Left lung (tissue), 10 donors: Measurements from ENCODE around the gene PLA2G4B. TPM values are rescaled to one million over a fixed set of nuclear protein-coding genes. Genes with fewer than 3 reads are reported as not detected.
A peak's percentile ranks its signal among the peaks of the same experiment; 100 is the strongest.

Experiments
- ATAC-seq: fragments of 200-7000 bp; cut with Tn5 transposase; one replicate; pipeline ENCODE4 v1.9.1; 2020; ENCODE audit warnings: moderate library complexity
- DNase-seq, 4 donors: peaks; one replicate each; pipeline ENCODE4 v3.0.0-alpha.2; 2013 to 2020
- H3K27ac ChIP-seq, 2 donors: fragments of 200-600 bp; sonication (generic) in 1 of 2; one replicate each; pipeline versions ENCODE4 v1.5.0 to v1.8.0; 2020 to 2021
- H3K27me3 ChIP-seq, 2 donors: fragments of 200-600 bp; sonication (generic) in 1 of 2; one replicate each; pipeline versions ENCODE4 v1.5.0 to v1.8.0; 2020 to 2021
- H3K36me3 ChIP-seq, 2 donors: fragments of 200-600 bp; sonication (generic) in 1 of 2; one replicate each; pipeline versions ENCODE4 v1.5.0 to v1.8.0; 2020 to 2021
- H3K4me1 ChIP-seq, 2 donors: fragments of 200-600 bp; one replicate each; pipeline ENCODE4 v1.8.0; 2021
- H3K4me3 ChIP-seq, 2 donors: fragments of 200-600 bp; sonication (generic) in 1 of 2; one replicate each; pipeline versions ENCODE4 v1.5.0 to v1.8.0; 2020 to 2021; ENCODE audit warnings: mild to moderate bottlenecking in 1 of 2
- H3K9me3 ChIP-seq, 2 donors: fragments of 200-600 bp; sonication (generic) in 1 of 2; one replicate each; pipeline versions ENCODE4 v1.5.0 to v1.8.0; 2020 to 2021
- CTCF ChIP-seq, 2 donors: fragments of 200-600 bp; sonication (generic) in 1 of 2; IDR thresholded peaks; one replicate each; pipeline versions ENCODE4 v1.5.0 to v1.8.0; 2021; ENCODE audit warnings: antibody characterized with exemption in 2 of 2
- intact Hi-C, 2 donors: fragments of 100-400 bp; cut with DNase I; formaldehyde crosslinking; loops; one replicate each; pipeline versions ENCODE4 v1.11.2 to v1.14.2; 2022
- polyA plus RNA-seq, 6 donors: library from polyadenylated mRNA; unstranded; fragments of 120-200 nt; gene quantifications; one replicate each; pipeline ENCODE4 v1.2.1, GENCODE V29; 2013; ENCODE audit not compliant: insufficient read length in 6 of 6
- total RNA-seq, 2 donors: library from RNA; stranded (reverse); fragmentation: NEBNext Ultra II Directional; extraction: Animal tissue kit (Norgen Biotek cat#: 25700); gene quantifications; one replicate each; pipeline ENCODE4 v1.2.1, GENCODE V29; 2021
- donor health status: DM: no; HTN: yes; CAD: no.
- donor health status: DM: no; HTN: no; CAD: no.

PLA2G4B gene
- total and polyA plus RNA-seq, 8 donors = 9.2 to 23.1 (median 11.3) TPM

GRCh38 chr15:41813426-41813825 lies 25.2 kb upstream of the PLA2G4B start:
- H3K36me3 ChIP-seq = peaks cover 0 to 70% of the 10 kb centered on the region in 2 donors
- H3K9me3 ChIP-seq = no peaks in the 10 kb centered on the region
- ATAC-seq (no peak), DNase-seq (no peak)
- H3K27me3 ChIP-seq = no peaks in the 10 kb centered on the region
- TF ChIP-seq CTCF (IDR thresholded peaks at IDR 0.05) = no peak
- intact Hi-C loops = loop anchor here in 1 of 2 donors (5.0 kb wide), 1 partner anchor 41 kb away; the partner anchor contains the start of gene MAPKBP1
- no peak overlapping the region for H3K4me3 ChIP-seq
- H3K4me1 ChIP-seq = peaks cover 0 to 19% of the 10 kb centered on the region in 2 donors
- no peak overlapping the region for H3K27ac ChIP-seq

- H3K27me3 ChIP-seq = no peaks in the 10 kb centered on the region
- no peaks in the 10 kb centered on the region for H3K9me3 ChIP-seq
- no peak overlapping the region for H3K4me3 ChIP-seq
- H3K36me3 ChIP-seq = peaks cover 0 to 81% of the 10 kb centered on the region in 2 donors
- no peak for TF ChIP-seq CTCF (IDR thresholded peaks at IDR 0.05)
- H3K4me1 ChIP-seq = peaks cover 0 to 13% of the 10 kb centered on the region in 2 donors
- H3K27ac ChIP-seq = no peak overlapping the region
- DNase-seq = no peak
- intact Hi-C loops = loop anchor here in 1 of 2 donors (5.0 kb wide), 1 partner anchor 42 kb away; the partner anchor contains the start of gene MAPKBP1
- no peak for ATAC-seq
These were observed 24.1 kb upstream of the PLA2G4B start for GRCh38 chr15:41814534-41814933.

- no peak overlapping the region for H3K27ac ChIP-seq
- peaks cover 0 to 97% of the 10 kb centered on the region in 2 donors for H3K36me3 ChIP-seq
- TF ChIP-seq CTCF (IDR thresholded peaks at IDR 0.05) = no peak
- H3K4me3 ChIP-seq = no peak overlapping the region
- no peak for ATAC-seq
- no peaks in the 10 kb centered on the region for H3K9me3 ChIP-seq
- peaks cover 0 to under 1% of the 10 kb centered on the region in 2 donors for H3K4me1 ChIP-seq
- DNase-seq = no peak
- intact Hi-C loops = no loop called here
- H3K27me3 ChIP-seq = no peaks in the 10 kb centered on the region
These were observed 21.9 kb upstream of the PLA2G4B start for GRCh38 chr15:41816788-41817187.

DNA sequence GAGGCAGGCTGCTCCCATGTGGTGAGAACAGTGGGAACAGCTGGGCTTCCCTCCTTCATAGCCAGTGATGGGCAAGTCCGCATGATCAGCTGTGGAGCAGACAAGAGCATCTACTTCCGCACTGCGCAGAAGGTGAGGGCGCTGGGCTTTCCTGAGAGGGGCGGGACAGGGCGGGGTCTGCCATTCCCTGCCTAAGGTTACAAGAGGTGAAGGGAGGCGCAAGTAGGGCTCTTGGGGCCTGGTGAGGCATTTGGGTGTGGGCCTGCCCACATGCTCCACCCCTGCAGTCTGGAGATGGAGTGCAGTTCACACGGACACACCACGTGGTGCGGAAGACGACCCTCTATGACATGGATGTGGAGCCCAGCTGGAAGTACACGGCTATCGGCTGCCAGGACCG lies 21.3 kb upstream of the PLA2G4B start:
- intact Hi-C loops = no loop called here
- no peak overlapping the region for H3K27ac ChIP-seq
- DNase-seq = peak in 1 of 4 donors; percentile 21
- H3K36me3 ChIP-seq = peaks cover 0 to 97% of the 10 kb centered on the region in 2 donors
- H3K27me3 ChIP-seq = no peaks in the 10 kb centered on the region
- ATAC-seq = no peak
- no peak overlapping the region for H3K4me3 ChIP-seq
- no peaks in the 10 kb centered on the region for H3K9me3 ChIP-seq
- TF ChIP-seq CTCF (IDR thresholded peaks at IDR 0.05) = no peak
- no peaks in the 10 kb centered on the region for H3K4me1 ChIP-seq

DNA sequence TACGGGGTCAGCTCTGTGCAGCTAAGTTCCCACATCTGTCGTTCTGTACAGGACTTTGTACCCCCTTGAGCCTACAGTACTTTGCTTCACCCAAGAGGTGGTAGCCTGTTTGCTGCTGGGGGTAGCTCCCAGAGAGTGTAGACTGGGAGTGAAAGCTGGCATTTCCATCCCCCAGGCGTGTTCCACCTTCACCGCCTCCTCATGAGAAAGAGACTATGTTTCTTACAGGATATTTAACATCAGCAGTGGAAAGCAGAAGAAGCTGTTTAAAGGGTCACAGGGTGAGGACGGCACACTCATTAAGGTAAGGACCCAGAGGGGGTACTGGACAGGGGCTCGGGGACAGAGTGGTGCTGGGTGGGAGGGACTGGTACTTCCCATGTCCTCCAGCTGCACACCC lies 20.9 kb upstream of the PLA2G4B start:
- Histone ChIP-seq H3K4me3 (no peak overlapping the region), H3K4me1 (no peaks in the 10 kb centered on the region), H3K27ac (no peak overlapping the region), H3K27me3 (no peaks in the 10 kb centered on the region), H3K9me3 (no peaks in the 10 kb centered on the region), H3K36me3 (peaks cover 0 to 97% of the 10 kb centered on the region in 2 donors)
- ATAC-seq (no peak), DNase-seq (peak in 1 of 4 donors; percentile 10)
- intact Hi-C loops = no loop called here
- no peak for TF ChIP-seq CTCF (IDR thresholded peaks at IDR 0.05)
